GM12878 (cell line): Measurements from ENCODE around the gene ST8SIA3.

Experiments used
- ATF3 ChIP-seq: IDR thresholded peaks from 2 replicates; pipeline ENCODE4 v1.6.1; 2011; ENCODE audit warnings: low read depth, mild to moderate bottlenecking, low read length, moderate library complexity, borderline replicate concordance; ENCODE audit errors: extremely low read depth
- CREB1 ChIP-seq: IDR thresholded peaks from 2 replicates; pipeline ENCODE4 v1.6.1; 2012; ENCODE audit warnings: low read depth, mild to moderate bottlenecking, inconsistent platforms
- MXI1 ChIP-seq: fragments of 150-350 bp; IDR thresholded peaks from 2 replicates; pipeline ENCODE4 v1.6.1; 2011; ENCODE audit warnings: low read depth, mild to moderate bottlenecking, inconsistent platforms, low read length, improper control_type of control experiment
- POLR2A ChIP-seq: IDR thresholded peaks from 2 replicates; pipeline ENCODE4 v1.6.1; 2011; ENCODE audit warnings: low read depth, mild to moderate bottlenecking, low read length
- SMC3 ChIP-seq: IDR thresholded peaks from 2 replicates; pipeline ENCODE4 v1.6.1; 2011; ENCODE audit warnings: low read length, improper control_type of control experiment, borderline replicate concordance
- SUZ12 ChIP-seq: fragments of 200-600 bp; sonication (generic); IDR thresholded peaks from one replicate; pipeline ENCODE4 v1.6.1; 2018; ENCODE audit warnings: antibody characterized with exemption, mild to moderate bottlenecking; ENCODE audit not compliant: unreplicated experiment
- TF ChIP-seq, protein P1 (sequence below): IDR thresholded peaks from 2 replicates; pipeline ENCODE4 v1.6.1; 2012; ENCODE audit warnings: low read depth, low read length, improper control_type of control experiment
- TF ChIP-seq, protein P2 (sequence below): IDR thresholded peaks from 2 replicates; pipeline ENCODE4 v1.6.1; 2012; ENCODE audit warnings: low read length, inconsistent platforms
- TF ChIP-seq, protein P3 (sequence below): IDR thresholded peaks from 2 replicates; pipeline ENCODE4 v1.6.1; 2012; ENCODE audit warnings: mild to moderate bottlenecking, low read depth, low read length

GRCh38 chr18:57326718-57327323 lies 25.5 kb upstream of the ST8SIA3 start:
- TF ChIP-seq, protein P1, sequence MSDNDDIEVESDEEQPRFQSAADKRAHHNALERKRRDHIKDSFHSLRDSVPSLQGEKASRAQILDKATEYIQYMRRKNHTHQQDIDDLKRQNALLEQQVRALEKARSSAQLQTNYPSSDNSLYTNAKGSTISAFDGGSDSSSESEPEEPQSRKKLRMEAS = no peak
- TF ChIP-seq, protein P2, sequence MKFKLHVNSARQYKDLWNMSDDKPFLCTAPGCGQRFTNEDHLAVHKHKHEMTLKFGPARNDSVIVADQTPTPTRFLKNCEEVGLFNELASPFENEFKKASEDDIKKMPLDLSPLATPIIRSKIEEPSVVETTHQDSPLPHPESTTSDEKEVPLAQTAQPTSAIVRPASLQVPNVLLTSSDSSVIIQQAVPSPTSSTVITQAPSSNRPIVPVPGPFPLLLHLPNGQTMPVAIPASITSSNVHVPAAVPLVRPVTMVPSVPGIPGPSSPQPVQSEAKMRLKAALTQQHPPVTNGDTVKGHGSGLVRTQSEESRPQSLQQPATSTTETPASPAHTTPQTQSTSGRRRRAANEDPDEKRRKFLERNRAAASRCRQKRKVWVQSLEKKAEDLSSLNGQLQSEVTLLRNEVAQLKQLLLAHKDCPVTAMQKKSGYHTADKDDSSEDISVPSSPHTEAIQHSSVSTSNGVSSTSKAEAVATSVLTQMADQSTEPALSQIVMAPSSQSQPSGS = no peak
- TF ChIP-seq ATF3 (no peak), MXI1 (no peak), POLR2A (no peak), SMC3 (no peak), CREB1 (no peak), SUZ12 (no peak)
- TF ChIP-seq, protein P3, sequence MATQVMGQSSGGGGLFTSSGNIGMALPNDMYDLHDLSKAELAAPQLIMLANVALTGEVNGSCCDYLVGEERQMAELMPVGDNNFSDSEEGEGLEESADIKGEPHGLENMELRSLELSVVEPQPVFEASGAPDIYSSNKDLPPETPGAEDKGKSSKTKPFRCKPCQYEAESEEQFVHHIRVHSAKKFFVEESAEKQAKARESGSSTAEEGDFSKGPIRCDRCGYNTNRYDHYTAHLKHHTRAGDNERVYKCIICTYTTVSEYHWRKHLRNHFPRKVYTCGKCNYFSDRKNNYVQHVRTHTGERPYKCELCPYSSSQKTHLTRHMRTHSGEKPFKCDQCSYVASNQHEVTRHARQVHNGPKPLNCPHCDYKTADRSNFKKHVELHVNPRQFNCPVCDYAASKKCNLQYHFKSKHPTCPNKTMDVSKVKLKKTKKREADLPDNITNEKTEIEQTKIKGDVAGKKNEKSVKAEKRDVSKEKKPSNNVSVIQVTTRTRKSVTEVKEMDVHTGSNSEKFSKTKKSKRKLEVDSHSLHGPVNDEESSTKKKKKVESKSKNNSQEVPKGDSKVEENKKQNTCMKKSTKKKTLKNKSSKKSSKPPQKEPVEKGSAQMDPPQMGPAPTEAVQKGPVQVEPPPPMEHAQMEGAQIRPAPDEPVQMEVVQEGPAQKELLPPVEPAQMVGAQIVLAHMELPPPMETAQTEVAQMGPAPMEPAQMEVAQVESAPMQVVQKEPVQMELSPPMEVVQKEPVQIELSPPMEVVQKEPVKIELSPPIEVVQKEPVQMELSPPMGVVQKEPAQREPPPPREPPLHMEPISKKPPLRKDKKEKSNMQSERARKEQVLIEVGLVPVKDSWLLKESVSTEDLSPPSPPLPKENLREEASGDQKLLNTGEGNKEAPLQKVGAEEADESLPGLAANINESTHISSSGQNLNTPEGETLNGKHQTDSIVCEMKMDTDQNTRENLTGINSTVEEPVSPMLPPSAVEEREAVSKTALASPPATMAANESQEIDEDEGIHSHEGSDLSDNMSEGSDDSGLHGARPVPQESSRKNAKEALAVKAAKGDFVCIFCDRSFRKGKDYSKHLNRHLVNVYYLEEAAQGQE = no peak
